Stimulated activated CD8-positive, alpha-beta memory T cell treated with anti-CD3 and anti-CD28 coated beads, Interleukin-7, amount 100 ng/mL, for 4 hours (primary cell): ENCODE measurements around the gene NXN.
"Not testable (repeated sequence)": the region's sequence is repeated elsewhere in the genome, so short reads cannot be mapped to it uniquely, and the experiment has no call there.

Experiments used
- DNase-seq, 2 donors: peaks; one replicate each; pipeline ENCODE4 v3.0.0-alpha.2; 2020; ENCODE audit warnings: low read depth in 2 of 2

Gene NXN

DNA sequence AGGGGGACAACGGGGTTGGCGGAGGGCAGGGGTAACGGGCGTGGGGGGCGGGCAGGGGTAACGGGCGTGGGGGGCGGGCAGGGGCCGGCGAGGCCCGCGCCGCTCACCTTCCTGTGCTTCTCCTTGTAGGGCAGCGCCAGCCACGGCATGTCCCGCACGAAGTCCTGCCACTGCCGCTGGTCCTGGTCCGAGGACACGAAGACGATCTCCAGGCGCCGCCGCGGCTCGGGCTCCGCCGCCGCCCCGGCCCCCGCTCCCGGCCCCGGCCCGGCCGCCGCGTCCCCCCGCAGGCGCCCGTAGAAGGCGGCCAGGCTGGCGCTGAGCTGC, 401 bp downstream of the NXN start:
- no peak for DNase-seq

DNA sequence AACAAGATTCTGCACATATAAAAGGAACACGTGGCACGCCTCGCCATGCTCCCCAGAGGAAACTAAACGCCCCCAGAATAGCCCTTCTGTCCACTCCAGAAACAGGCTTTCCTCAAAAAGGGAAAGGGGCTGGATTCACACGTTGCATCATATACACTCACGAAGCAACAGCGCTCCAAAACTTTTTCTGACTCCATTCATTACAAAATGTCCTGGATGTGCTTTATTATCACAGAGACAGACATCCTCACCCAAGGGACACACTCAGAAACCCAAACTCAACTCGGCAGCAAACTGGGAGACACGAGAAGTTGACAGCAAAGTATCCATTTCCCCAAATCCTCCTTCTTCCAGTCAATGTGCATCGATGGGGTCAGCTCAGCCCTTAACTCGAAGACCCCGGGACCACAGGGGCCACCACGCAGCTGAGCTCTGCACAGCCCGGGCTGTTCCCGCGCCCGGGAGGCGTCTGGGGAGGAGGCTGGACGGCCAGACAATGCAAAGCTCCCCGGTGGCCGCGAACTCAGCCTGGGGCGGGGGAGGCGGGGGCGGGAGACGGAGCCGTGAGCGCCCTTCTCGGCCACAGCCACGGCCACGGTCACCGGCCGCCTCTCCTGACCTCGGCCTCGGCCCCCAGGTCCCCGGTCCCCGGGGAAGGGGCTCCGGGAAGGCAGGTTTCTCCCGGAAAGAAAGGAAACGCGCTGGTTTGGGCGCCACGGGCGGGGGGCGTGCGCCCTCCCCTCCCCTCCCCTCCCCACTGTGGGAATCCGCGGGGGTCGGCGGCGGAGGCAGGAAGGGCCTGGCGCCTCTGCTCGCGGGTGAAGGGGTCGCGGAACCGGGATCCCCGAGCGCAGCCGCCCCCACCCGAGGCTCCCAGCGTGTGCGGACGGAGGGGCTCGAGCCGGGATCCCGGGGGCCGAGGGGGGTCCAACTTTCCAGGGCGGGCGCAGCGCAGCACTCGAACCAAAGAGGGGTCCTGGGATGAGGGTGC, 1.2 kb downstream of the NXN start:
- peak in 1 of 2 donors; percentile 1 for DNase-seq

DNA sequence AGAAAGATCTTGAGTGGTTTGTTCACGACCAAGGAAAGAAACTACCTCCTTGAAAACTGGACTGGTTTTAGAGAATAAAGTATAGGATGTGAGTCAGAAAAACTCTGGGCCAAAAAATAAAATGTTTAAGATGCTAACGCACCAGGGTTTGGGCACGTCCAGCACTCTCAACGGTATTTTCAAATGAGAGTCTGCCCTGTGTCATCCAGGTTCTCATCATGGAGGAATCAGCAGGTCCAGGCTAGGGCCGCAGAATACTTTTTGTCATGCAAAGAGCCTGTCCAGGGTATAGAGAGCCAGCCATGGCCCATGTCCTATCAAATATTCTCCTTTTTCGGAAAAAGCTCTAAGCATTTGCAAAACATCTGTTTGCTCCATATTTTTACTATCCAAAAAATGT, 2.4 kb downstream of the NXN start:
- DNase-seq = no peak

DNA sequence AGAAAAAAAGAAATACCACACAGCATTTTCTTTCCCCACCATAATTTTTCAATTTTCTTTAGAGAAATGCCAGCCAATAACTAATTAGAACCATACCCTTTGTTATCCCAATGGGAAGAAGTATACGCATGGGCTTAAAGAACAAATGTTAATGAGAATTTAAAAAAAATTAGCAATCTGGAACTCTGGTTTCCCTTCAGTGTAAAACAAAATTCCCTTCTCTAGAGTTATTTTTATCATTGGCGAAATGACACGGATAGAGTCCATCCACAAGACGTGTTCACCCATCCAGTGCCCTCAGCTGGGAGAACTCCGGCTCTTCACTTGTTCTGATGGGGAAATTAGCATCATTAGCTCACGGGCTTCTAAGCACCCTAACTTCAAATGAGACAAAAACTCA, 3.3 kb downstream of the NXN start:
- no peak for DNase-seq

DNA sequence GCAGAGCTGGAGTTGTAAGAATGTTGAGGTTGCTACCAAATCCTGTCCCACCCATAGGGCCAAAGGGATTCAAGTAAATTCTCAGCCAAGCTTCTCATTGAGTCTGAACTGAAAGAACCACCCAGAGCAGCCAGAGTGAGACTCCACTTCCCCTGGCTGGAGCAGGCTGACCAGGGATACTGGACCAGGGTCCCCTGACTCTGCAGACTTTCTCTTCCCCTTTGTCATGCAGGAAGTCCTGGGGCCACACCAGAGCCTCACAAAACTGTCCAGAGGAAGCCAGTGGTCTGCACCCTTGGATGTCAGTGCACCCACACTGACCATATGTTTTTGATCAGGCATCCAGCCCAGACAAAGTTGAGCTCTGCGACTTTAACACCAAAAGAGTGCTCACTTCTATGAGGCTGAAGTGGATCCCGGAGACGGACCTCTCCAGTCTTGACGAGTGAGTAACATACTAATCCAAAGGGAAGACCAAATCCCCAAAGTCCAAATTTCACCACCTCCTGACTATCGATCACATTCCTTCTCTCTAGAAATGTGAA, 4.1 kb downstream of the NXN start:
- DNase-seq = no peak

DNA sequence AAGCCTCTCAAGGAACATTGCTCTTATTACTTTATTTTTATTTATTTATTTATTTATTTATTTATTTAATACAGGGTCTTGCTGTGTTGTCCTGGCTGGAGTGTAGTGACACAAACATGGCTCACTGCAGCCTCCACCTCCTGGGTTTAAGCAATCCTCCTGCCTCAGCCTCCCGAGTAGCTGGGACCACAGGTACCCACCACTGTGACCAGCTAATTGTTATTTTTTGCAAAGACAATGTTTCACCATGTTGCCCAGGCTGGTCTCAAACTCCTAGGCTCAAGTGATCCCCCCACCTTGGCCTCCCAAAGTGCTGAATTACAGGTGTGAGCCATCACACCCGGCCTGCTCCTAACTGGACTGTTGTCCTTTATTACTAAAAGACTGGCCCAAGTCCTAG, 4.8 kb downstream of the NXN start:
- DNase-seq = not testable (repeated sequence)

DNA sequence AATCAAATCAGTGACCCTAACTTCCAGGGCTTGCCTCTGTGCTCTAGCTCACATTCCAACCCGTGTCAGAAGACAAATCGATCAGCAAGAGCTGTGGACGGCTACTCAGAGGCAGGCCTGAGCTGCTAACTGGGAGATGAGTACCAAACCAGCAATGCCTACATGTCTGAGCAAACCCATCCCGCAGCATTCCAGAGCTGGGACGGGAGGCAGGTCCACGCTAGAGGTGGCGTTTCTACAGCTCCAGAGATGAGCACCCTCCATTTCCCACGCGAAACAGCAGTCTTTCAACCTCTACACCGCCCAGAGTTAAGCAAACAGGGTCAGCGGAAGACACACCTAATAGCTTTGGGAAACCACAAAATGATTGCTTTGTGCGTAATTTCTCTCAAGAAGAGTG, 6.5 kb downstream of the NXN start:
- no peak for DNase-seq

DNA sequence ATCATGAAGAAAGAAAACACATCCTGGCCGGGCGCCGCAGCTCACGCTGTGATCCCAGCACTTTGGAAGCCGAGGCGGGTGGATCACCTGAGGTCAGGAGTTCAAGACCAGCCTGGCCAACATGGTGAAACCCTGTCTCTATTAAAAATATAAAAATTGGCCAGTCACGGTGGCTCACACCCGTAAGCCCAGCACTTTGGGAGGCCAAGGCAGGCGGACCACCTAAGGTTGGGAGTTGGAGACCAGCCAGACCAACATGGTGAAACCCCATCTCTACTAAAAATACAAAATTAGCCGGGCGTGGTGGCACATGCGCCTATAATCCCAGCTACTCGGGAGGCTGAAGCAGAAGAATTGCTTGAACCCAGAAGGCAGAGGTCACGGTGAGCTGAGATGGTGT, 7.7 kb downstream of the NXN start:
- DNase-seq = not testable (repeated sequence)

DNA sequence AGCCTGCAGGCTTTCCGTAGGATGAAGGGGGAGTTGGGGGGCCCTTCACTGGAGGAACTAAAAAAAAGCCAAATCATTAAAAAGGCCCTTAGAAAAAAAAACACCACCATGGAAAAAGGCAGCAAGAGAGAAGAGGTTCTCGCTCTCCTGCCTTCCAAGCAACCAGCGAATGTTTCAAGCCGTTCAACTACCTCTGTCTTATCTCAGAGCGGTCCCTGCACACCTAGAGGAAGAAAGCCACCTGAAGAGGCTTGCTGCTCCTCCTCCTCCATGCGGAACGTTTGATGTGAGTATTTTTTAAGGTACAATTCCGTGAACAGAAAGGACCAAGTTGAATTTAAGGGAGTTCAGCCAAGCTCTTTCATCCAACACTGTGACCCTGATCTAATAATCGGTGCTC, 9.2 kb downstream of the NXN start:
- DNase-seq = no peak

DNA sequence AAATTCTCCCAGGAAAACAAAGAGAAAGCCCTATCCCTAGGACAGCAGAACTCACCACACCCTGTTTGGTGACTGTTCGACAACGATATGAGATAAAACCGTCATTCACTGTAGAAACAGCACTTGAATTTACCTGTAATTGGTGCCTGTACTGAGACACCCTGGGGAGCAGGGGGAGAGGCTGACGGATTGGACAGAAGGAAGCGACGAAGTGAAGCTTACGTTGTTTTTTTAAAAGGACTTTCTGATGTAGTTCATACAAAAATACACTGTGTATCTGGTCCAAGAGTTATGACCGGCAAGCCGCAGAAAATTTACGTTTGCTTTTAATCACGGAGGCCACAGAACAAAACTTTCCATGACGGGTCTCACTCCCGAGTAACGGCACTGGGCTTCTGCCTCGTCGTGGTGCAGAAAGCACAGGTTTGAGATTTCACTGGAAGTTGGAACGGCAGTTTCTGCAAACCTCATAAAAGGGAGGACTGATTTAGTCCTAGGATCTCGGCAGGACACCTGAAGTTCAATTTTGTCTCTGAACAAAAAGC, 9.7 kb downstream of the NXN start:
- DNase-seq = no peak

DNA sequence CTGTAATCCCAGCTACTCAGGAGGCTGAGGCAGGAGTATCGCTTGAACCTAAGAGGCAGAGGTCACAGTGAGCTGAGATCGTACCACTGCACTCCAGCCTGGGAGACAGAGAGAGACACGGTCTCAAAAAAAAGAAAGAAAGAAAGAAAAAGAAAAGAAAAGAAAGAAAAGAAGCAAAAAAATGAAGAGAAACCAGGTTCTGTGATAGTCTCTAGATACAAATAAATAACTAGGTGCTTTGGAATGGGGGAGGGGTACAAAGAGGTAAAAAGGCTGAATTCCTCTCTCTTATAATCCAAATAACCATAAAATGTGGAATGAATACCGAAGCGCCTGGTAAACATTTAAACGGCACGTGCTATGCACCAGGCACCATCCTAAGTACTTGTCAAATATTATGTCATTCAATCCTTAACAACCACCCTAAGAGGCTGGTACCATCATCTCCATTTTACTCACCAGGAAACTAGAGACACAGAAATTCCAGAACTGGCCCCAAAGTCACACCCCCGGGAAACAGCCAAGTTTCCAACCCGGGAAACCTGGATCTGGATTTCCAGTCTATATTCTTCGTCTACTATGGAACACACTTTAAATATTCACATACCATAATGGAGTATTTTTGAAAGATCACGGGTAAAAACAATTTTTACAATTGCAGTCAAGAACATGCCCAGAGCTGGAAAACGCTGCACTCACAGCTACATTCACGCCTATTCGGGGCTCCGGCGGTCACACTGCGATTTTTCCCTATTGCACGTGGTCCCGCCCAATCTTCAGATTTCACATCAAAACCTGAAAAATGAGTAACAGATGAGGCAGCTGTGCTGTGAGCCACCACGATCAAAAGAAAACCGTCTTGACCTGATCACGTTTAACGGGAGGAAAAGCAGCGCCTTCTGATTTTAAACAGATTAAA, 10.5 kb downstream of the NXN start:
- no peak for DNase-seq

DNA sequence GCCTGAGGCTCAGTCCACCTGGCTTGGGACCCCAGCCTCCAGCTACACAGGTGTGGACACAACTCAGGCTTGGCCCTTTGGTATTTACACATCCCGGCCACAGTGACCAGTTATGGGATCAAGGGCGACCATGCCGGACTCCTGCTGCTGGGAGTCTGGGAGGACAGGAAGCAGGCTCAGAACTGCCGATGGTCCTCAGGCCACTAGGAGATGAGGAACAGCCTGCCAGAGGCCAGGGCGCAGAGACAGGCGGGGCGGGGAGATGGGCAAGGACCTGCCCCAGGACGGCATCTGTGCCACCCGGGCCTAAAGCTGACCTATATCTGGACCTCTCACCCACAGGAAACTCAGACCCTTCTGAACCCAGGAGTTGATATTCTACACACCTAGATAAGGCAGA, 12.5 kb downstream of the NXN start:
- no peak for DNase-seq

DNA sequence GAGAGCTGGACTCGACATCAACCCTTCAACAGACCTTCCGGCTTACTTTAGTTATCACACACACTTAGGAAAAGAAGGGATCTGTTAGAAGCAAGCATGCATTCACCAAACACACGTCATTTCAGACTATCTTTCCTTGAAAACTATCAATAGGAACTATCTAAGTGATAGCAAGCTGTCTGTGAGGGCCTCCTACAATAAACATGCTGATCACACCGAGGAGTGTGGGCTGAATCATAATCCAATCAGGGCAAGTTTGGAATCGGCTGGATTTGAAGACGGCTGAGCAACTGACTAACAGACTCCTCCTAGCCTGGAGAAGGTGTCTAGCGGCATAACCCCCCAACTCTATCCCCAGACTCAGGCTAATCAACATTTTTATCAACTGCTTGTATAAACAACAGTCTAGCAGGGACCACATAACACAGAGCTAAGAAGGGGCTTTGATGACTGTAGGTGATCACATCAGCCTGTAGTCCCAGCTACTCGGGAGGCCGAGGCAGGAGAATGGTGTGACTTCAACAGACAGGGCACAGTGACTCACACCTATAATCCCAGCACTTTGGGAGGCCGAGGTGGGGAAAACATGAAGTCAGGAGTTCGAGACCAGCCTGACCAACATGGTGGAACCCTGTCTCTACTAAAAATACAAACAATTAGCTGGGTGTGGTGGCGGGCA, 14.1 kb downstream of the NXN start:
- no peak for DNase-seq

DNA sequence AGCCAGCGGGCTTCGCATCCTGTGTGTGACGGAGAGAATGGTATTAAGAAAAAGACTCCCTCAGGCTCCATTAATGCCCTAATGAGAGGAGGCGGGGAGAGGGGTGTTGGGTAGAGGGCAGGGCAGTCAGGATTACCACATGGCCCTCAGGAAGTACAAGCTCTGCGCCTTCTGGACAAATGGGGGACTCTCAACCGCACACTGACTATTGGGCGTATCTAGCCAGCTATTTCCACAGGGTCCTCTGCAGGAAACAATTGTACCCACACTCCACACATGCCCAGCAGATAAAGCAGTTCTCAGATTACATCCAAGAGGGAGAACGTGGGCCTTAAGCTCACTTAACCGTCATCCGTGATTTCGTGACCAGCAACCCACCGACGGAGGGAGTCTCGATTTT, 14.7 kb downstream of the NXN start:
- no peak for DNase-seq

DNA sequence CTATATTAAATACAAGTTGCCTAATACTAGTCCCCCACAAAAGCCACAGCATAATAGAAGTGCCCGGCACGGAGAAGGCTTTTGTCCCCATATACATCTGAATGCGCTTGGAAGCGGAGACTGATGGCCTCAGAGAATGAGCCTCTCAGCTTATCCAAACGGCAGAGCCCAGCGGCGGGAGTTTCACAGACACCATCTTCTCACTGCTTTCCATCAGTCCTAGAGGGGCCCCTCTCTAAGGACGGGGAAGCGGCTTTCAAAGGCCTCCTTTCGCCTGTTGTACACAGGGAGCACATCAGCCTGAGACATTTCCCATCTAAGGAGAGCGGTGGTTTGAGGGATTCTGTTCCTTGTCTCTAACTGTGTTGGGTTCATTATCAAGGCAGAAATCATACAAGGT, 16.9 kb downstream of the NXN start:
- no peak for DNase-seq

DNA sequence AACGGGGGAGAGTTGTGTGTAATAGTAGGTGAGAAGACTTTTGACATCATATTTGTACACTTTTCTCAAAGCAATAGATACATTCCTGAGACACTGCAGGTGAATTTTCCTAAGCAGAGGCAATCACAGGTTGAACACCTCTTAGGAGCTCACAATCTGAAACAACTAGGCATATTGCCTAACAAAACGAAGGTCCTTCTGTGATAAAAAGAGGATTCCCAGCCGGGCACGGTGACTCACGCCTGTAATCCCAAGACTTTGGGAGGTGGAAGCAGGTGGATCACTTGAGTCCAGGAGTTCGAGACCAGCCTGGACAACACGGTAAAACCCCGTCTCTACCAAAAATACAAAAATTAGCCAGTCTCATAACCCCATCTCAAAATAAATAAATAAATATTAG, 17.4 kb downstream of the NXN start:
- no peak for DNase-seq

DNA sequence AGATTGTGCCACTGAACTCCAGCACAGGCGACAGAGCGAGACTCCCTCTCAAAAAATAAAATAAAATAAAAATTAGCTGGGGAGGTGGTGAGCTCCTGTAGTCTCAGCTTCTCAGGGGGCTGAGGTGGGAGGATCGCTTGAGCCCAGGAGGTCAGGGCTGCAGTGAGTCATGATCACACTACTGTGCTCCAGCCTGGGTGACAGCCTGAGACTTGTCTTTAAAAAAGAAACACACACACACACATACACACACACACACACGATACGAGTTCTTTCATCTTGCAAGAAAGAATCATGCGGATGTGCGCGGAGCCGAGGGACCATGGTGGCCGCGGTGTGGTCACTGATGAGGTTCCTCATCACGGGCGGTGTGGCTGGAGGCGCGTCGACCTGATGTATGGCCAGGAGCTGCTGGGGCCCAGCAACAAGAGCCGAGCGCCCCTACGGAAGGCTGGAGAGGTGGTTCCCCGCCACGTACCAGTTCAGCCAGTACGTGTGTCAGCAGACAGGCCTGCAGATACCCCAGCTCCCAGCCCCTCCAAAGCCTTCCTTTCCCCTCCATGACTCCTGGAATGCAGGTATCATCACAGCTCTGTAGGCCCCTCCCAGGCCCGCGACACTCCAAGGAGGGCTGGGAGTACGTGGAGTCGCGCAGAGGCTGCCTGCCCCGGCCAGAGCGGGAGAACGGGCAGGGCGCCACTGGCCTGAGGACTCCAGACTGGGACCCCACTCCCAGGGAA, 20.7 kb downstream of the NXN start:
- DNase-seq = no peak

DNA sequence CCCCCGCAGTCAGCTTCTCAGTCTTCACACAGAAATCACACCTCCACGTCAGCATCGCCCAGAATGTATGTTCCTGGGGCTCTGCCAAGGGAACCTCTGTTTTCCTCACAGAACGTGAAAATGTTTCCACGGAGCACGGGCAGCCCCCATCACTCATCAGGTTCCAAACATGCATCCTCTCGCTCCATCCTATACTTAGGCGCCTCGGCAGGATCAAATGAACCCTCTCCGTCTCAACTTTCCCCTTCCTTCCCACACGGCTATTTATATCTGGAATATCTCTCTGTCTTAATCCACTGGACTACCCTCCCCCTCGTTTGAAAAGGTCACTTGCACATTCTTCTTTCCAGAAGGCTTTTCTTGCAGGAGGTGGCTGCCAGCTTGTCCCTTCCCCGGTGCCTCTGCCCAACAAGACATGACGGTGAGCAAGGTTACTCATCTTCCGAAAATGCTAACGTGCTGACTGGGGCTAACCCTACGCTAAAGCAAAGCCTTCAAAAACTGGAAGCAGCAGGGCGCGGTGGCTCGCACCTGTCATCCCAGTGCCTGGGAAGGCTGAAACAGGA, 21.6 kb downstream of the NXN start:
- DNase-seq = no peak

DNA sequence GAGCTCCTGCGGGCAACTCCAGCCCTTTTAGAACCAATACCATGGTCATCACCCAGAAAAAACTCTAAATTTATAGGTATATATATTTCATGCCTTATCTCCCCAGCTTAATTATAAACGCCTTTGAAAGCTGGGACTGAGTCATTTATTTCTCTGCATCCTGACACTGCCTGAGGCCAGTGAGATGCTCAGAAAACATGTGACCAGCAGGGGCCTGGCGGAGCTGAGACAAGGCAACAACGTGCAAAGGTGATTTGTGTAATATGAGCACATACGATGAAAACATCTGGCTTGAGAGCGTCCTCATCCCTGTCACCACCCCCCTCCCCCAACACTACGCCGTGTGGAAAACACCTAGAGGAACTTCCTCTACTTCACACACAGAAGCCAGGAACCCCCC, 22.7 kb downstream of the NXN start:
- no peak for DNase-seq

DNA sequence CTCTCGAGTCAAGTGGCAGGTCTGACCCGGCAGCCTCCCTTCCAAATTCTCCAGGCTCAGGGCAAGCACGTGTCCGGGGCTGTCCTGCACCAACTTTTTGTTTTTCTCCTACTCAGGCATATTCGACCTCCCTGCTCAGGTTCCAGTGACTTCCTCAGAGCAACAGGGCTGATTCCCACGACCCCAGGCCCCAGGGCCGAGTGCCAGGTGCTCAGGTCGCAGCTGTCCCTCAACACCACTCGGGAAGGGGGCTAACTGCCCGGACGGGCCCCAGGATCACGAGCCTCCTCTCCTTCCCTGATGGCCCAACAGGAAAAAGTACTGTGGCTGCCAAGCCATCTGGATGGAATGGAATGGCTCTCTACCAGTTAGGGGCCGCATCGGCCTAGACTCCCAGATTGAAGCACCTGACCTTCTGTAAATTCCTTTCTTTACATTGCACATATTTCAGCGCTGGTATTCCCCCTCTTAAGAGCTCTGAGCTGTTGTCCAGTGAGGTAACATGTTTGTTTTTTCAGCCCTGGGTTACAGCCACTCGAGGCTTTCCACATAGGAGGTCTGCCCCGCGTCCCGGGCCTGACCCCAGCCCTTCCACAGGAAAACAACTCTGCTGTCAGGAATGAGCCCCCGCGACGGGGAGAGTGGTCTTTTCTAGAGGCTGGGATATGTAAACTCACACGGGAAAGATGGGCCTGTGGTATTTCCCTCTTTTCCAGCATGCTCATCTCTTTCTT, 25.0 kb downstream of the NXN start:
- no peak for DNase-seq
